Subcutaneous adipose tissue (tissue), 4 donors: ENCODE measurements around the gene BPNT1. TPM values are rescaled to one million over a fixed set of nuclear protein-coding genes. Genes with fewer than 3 reads are reported as not detected.
A peak's percentile ranks its signal among the peaks of the same experiment; 100 is the strongest.

ENCODE experiments used
- CTCF ChIP-seq: fragments of 450-650 bp; IDR thresholded peaks from one replicate; pipeline ENCODE4 v1.5.1; 2016; ENCODE audit warnings: low read depth, mild to moderate bottlenecking, control low read depth, antibody characterized with exemption, moderate library complexity
- small RNA-seq: library from RNA; depleted of rRNA; stranded (forward); fragments of <200 nt; gene quantifications from one replicate; pipeline ENCODE3, GENCODE V24; 2016
- total RNA-seq, 4 donors: library from RNA; depleted of rRNA; stranded (reverse); fragments of >200 nt; gene quantifications; one replicate each; pipeline ENCODE4 v1.1.0, GENCODE V29; 2016

Gene BPNT1
- total RNA-seq, 4 donors from 2014 or later = 12.4 to 19.0 (median 15.6) TPM

GRCh38 chr1:220012259-220012658 is 77.3 kb downstream of the BPNT1 start:
- no peak for TF ChIP-seq CTCF

- TF ChIP-seq CTCF = no peak
These were observed 78.0 kb downstream of the BPNT1 start for GRCh38 chr1:220011620-220012019.

Small RNA genes lying within 50 kb of the gene (small RNA-seq; reads per million reads assigned to genes)
- gene MIR194-1 = not detected
- 2.2 reads per million, percentile 43 among the genes with 10 or more reads in this experiment for gene MIR215

Other genes starting within 250 kb of the BPNT1 start
- not detected for gene SLC30A10, start 161.2 kb downstream of the BPNT1 start, total RNA-seq
- 10 to 100 TPM; 41.6 to 84.1 (median 53.3) TPM for gene EPRS1, start 43.3 kb downstream of the BPNT1 start, total RNA-seq
- gene IARS2, start 4.3 kb upstream of the BPNT1 start, total RNA-seq = 100 to 1,000 TPM in 1 of 4 donors, 10 to 100 TPM in 3; 86.1 to 100 (median 90.8) TPM
- gene RAB3GAP2, start 182.7 kb upstream of the BPNT1 start, total RNA-seq = 10 to 100 TPM; 23.9 to 41.7 (median 31.3) TPM